HG03520 (cell line): Measurements from ENCODE around the gene LEAP2.
A peak's percentile ranks its signal among the peaks of the same experiment; 100 is the strongest.
"Not testable (repeated sequence)": the region's sequence is repeated elsewhere in the genome, so short reads cannot be mapped to it uniquely, and the experiment has no call there.

ENCODE experiments used
- ATAC-seq: cut with Tn5 transposase; IDR thresholded peaks from one replicate; pipeline ENCODE4 v1.9.1; 2021; ENCODE audit warnings: mild to moderate bottlenecking, moderate library complexity; ENCODE audit not compliant: unreplicated experiment

LEAP2 gene

DNA sequence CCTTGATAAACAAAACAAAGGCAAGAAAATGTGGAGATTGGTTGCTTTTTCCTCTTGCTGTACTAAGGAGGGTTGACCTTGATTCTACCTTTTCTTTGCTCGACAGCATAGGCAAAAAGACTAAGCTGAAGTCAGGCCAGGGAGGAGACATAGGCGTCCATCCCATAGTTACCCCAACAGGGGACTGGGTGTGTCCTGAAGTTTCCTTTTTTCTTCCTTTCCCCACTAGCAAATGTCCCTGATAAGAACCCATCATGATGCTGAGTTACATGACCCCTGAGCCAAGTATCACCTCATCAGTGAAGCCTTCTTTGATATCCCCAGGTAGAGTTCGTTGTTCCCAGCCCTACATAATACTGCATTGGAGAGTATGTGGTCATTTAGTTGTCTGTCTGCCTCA, 33.2 kb upstream of the LEAP2 start:
- ATAC-seq, result no peak

DNA sequence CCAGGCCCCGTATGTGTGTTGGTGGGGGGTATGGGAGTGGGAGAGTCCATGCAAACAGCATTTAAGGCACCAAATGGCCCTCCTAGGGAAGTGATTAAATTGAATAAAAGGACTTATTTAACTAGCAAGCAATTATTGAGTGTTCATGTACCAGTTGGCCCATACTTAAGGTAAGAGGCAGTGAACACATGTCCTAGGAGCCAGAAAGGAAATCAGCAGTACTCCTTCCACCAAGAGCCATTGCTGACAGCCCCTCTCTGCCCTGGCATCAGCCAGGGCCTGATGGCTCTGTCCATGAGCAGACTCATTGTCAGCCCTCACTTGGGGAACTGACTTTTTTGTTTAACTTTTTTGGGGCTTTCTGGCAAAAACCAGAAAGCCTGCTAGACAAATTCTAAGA, 32.6 kb upstream of the LEAP2 start:
- no peak for ATAC-seq

DNA sequence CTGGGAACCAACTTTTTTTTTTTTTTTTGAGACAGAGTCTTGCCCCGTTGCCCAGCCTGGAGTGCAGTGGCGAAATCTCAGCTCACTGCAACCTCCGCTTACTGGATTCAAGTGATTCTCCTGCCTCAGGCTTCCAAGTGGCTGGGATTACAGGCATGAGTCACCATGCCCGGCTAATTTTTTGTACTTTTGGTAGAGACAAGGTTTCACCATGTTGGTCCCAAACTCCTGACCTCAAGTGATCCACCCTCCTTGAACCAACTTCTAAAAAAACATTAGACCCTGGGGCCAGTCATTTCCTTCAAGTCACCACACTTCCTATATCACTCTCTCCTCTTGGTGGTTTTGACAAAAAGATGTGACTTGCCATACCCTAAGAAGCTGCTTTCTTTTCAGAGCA, 32.2 kb upstream of the LEAP2 start:
- no peak for ATAC-seq

DNA sequence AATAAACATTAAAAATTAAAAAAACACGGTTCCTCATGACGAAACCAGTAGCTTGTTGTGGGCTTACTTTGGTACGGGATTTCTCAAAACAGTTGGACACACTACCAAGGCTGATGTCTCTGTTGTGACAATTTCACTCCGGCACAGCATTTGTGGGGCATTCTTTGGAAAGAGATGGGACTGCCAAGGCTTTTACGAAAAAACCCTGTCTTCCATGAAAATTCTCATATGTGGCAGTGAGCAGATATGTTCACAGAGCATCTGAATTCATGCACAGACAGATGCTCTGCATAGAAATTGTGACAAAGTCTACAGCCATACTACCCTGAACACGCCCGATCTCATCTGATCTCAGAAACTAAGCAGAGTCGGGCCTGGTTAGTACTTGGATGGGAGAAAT, 25.2 kb upstream of the LEAP2 start:
- no peak for ATAC-seq

DNA sequence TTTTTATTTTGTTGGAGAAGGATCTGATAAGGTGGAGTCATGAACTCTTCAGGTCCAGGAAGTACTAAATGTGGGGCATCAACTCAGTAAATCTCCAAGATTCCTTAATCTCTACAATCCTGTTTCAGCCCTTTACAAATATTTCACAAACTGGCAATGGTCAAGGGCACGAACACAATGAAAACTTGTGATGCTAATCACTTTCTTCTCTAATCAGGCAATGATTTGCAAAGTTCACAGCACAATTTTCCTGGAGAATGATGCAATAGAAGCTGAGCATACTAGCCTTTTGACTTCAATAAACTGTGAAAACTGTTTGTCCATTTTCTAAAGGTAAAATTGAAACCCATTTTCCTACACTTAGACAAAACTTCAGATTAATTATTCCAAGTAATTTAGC, 24.1 kb upstream of the LEAP2 start:
- ATAC-seq, result no peak

DNA sequence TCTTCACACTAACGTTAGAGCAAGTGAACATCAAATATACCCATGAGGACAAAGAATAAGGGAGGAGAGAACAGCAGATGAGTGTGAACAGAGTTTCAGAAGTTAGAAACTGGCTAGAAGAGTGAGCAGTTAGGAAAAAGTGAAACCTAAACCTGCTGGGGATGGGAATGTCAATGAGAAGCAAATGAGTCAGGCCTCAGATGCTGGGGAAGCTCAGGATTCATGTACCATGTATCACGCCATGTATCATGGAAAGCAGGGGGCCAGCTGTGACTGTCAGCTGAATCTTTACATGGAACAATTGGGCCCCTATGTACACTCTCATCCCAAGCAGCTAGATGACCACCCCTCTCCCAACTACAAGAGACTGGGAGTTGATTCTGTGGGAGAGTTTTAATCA, 23.4 kb upstream of the LEAP2 start:
- no peak for ATAC-seq

DNA sequence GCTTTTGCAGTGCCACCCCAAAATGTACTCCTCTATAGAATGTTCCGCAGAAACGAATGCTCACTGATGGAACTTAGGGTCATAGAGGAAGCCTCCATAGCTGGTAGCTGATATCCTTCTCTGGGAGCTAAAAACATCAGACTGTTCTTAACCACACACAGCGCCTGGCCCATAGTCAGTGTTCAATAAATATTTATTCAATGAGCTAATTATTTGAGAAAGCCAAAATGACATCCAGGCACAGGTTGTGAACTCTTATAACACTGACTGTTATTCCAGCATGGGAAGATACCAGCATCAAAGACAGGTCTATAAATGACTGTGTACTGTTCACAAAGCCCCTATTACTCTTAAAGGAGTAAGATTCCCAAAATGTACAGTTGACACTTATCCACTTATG, 20.1 kb upstream of the LEAP2 start:
- no peak for ATAC-seq

DNA sequence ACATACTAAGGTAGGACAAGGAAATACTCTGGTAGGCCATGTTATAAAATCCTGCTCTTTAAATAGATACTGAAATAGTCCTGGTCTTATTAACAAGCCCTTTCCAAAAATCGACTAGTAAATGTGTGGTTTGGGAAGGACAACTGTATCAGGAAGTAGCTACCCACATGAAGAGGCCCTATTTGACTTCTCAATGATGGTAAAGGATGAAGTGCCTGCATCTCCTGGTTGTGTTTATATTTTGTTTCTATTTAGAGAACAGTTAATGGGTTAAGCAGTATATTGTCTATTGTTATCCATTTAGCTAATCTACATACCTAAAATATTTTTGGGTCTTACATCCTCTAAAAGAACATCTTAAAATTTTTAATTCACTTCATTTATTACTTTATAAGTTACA, 19.7 kb upstream of the LEAP2 start:
- no peak for ATAC-seq

DNA sequence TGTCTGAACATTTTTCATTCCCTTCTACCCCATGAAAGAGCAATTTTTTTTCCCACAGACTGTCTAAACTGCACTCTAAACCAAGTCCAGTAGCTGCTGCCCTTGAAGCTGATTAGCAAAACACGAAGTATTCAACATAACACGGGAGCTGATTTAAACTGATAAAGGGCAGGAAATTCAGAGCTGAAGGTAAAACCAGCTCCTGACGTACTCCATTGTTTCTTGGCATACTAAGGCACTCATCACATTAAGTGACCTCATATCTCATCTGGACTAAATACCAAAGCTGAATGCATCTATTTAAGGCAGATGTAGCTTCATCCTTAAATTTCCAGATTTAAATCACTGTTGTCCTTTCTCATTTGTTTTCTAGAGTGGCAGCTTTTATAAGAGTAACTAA, 19.2 kb upstream of the LEAP2 start:
- no peak for ATAC-seq

DNA sequence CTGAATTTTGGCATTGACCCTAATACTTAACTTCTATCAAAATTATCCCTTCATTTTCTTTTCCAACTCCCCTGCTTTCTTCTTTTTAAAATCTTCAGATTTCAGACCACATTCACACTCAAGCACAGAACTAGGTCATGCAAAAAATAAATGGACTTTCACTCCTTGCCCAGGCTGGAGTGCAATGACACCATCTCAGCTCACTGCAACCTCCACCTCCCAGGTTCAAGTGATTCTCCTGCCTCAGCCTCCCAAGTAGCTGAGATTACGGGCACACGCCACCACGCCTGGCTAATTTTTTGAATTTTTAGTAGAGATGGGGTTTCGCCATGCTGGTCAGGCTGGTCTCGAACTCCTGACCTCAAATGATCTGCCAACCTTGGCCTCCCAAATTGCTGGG, 18.5 kb upstream of the LEAP2 start:
- ATAC-seq, result not testable (repeated sequence)

DNA sequence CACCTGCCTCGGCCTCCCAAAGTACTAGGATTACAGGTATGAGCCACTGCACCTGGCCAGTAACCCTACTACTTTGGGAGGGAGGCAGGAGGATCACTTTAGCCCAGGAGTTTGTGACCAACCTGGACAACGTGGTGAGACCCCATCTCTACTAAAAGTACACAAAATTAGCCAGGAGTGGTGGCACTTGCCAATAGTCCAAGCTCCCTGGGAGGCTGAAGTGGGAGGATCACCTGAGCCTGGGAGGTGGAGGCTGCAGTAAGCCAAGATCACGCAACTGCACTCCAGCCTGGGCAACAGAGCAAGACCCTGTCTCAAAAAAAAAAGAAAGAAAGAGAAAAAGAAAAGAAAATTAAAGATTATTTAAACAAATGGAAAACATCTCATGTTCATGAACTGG, 17.5 kb upstream of the LEAP2 start:
- no peak for ATAC-seq

DNA sequence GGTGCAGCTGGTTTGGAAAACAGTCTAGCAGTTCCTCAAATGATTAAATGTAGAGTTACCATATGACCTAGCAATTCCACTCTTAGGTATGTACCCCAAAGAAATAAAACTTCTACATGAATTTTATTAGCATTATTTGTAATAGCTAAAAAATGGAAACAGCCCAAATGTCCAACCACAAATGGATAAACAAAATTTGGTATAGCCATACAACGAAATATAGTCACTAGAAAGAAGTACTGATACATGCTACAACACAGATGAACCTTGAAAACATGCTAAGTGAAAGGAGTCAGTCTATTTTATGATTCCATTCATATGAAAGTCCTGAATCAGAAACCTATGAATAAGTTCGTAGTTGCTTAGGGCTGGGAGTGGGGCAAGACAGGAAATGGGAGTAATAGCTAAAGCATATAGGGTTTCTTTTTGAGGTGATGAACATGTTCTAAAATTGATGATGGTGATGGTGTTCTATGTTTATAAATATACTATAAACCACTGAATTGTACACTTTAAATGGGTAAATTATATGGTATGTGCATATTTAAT, 13.5 kb upstream of the LEAP2 start:
- no peak for ATAC-seq

DNA sequence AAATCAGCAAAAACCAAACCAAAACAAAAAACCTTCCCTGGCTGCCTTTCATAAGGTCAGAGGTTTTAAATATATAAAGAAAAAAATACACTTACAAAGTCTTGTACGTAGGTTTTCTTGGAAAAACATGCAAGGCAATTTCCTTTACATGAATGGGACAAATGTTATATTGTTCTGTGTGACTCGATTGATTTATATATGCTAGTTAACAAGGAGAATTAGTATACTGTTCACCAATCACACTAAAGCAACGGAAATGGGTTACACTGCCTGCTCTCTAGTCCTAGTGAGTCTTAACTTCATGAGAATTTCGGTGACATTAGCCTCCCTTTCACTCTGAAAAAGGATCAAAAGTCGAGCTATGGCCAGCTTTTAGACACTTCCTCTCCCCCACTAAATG, 12.7 kb upstream of the LEAP2 start:
- ATAC-seq, result no peak

DNA sequence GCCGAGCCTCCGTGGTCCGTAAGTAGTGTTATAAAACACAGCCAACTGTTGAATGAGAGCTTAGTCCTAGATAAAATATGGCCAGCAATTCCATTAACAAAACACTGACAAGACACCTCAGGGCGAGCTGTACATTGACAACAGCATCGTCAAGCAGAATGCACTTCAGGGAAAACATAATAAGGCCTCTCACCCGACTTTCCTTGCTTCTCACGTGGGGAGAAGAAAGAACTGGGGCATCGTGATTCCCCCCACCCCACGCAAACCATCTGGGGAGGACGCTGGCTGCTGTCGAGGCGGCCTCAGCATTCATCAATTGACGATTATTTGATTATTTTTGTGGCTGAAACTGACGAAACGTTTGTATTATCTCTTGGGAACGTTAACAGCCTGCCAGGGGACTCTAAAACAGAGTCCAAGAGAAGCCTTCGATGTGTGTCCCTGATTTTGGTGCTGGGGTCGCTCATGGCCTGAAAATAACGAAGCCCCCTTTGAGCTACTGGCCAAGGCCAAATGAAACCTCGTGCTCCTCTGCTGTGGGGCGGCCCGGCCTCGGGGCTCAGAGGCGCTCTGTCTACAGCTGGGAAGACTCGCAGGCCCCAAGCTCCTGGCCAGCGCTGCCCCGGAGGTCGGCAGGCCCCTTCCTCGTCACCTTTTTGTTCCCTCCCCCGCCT, 7.7 kb upstream of the LEAP2 start:
- peak; percentile 19 for ATAC-seq

DNA sequence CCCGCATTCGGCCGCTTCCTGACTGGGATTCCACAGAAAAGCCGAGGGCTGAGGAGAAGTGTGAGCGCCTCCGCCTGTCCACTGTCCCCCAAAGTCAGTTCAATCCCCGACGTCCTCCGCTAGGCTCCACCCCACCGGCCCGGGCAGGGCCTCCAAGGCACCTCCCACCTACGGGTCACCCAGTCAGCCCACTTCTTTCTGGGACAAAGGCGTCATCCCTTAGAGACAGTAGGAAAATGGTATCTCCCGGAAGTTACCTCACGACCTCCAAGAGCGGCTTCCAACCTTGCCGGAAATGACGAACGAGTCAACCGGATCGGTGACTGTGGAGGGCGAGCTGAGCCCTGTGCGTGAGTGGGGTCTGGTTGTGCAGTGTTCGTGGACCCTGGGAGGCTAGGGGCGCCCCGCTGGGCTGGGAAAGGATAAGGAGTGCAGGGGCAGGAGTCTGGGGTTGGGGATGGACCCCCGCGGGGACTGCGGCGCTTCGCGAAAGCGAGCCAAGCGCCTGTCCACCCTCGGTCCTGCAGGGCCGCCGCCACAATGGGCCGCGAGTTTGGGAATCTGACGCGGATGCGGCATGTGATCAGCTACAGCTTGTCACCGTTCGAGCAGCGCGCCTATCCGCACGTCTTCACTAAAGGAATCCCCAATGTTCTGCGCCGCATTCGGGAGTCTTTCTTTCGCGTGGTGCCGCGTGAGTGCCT, 7.0 kb upstream of the LEAP2 start, which contains the start of the genes GDF9 and UQCRQ:
GDF9 (minus strand) TSS at position 128 of the 704 bp plus-strand sequence. CDS start 1,936 bp downstream, outside the sequence.
UQCRQ (plus strand) TSS at position 301 of the 704 bp plus-strand sequence; CDS start at position 541, 240 bp downstream.
- peak; percentile 98 for ATAC-seq

DNA sequence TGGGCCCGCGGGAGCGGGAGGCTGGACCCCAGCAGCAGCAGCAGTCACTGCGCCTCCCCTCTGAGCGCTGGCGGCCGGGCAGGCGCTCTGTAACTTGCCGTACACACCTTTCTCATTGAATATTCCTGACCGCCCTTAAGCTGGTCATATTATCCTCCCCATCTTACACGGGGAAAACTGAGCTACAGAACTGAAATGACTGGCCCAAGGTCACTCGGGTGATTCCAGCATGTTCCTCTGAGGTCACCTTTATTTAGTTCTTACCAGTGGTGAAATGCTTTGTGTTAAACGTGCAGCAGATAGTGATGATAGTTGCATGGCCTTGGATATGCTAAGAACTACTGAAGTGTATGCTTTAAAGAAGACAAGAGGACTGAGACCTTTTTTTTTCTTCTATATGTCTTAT, 6.4 kb upstream of the LEAP2 start:
- ATAC-seq, result no peak

DNA sequence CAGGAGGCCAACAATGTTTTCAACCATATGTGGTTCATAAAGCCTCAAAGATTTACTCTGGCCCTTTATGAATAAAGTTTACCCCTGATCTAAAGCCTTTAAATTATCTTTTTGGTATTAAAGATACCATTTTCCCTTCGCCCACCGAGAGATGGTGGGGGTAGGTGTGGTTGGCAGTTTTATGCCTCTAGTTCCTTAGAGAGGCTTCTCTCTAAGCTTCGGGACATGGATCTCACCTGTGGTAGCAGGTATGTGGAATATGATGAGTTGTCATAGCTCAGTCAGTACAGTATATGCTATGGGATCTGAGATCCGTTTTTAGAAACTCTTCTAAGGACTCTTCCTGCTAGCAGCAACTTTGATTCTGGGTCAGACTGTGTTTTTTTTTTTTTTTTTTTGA, 4.7 kb upstream of the LEAP2 start:
- no peak for ATAC-seq

DNA sequence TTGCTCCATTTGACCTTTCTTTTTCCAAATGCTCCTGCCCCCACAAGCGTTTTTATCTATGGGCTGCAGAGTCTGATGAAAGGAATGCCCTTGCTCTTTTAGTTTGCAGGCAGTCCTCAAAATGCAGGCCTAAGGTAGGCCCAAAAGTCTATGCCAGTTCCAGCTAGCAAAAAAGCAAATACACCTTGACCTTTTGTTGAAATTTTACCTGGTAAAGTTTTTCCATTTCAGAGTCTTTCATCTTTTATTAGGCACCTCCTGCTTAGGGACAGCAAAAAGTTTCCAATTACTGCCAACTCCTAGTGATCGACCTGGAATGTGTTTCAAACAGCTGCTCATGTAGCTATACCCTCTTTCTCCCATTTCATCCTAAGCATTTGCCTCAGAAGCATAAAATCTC, 2.7 kb upstream of the LEAP2 start:
- ATAC-seq, result no peak

DNA sequence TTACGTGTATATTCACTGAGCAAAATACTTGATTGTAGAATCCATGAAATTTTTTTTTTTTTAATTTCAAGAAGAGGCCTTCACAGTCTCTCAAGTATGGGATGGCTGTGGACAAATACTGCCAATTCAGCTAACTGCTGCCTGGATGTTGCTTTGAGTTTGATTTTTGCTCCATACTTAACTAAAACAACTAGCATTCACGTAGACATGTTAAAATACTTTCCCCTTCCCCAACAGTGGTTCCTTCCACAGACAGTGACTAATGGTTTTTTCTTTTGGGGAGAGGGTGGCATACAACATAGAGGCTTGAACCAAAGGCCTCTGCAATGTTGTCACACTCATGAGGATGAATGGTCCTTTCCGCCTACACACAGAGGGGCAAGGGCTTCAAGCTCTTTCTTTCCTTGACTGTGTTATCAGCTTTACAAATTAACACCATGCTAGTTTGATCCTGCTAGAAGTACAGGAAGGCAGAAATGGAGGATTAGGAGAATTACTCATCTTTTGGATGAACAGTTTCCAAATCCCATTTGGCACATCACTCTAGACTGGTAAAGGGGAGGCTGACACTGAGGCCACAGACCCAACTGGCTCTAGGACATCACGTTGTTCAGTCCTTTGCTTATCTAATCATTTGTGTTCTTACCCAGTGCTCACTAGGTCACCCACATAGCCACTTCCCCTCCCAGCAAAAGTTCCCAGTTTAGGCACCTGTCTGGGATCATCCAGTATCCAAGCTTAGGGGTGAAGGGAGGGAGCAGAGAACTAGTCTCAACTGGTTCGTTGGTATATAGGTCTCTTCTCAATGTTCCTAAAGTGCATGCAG, 1.8 kb upstream of the LEAP2 start:
- ATAC-seq, result no peak

DNA sequence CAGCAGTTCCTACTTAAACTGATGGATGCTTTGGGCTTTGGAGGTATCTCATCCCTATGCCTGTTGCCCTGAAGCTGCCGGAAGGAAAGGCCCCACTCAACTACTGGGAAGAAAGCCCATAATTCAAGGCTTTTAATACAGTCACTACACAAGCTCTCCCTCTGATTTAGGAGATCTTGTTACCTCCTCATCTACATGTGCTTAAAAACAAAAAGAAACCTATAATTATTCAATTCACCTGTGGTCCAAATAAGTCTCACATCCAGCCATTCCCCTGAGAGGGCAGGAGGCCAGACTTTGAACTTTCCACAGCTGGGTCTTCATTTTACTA, 715 bp upstream of the LEAP2 start:
- no peak for ATAC-seq

DNA sequence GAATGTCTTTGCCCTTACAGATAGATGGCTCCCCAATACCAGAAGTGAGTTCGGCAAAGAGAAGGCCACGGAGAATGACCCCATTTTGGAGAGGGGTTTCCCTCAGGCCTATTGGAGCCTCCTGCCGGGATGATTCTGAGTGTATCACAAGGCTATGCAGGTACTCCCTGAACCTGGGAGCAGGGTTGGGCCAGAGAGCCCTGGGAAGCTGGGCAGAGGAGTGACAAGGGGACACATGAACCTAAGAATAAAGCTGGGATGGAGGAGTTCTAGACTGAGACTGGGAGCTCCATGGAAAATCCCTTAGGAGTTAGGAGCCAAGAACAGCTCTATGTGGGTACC, 433 bp downstream of the LEAP2 start:
- no peak for ATAC-seq
